ACHN (cell line): ENCODE results near the gene SELENOO.
"Not testable (repeated sequence)": the region's sequence is repeated elsewhere in the genome, so short reads cannot be mapped to it uniquely, and the experiment has no call there.

ENCODE experiments used
- DNase-seq: peaks from one replicate; pipeline ENCODE4 v3.0.0-alpha.2; 2015
- in situ Hi-C: cut with HindIII; loops from 2 replicates; pipeline ENCODE4 v1.10.0; 2017; ENCODE audit warnings: low sequenced_read_pairs, low pct_ligation_motif_present, low pct_unique_long_range_greater_than_20kb

Gene SELENOO

DNA sequence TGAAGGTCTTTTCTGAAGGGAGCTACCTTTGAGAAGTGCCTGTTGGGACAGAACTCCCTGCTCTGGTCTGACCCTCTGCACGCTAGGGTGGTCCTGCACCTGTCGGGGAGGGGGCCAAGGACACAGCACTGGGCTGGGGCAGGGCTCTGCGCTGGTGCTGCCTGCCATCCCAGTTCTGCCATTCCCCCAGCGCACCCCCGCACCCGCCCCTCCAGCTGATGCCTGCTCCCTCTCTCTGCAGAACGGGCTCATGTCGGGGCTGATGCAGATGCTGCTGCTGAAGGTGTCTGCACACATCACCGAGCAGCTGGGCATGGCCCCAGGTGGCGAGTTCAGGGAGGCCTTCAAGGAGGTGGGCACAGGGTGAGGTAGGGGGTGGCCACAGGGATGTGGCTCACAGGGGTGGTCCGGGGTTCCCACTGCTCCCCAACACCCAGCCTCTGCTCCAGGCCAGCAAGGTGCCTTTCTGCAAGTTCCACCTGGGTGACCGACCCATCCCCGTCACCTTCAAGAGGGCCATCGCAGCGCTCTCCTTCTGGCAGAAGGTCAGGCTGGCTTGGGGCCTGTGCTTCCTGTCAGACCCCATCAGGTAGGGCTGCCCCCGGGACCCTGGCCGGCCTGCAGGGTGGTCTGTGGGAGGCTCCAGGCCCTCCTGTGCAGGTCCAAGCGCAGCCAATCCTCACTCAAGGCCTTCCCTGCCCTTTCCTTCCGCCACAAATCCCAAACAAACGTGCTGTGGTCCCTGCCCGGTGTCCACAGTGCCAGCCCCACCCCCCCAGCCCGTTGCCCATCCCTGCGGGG lies 3.6 kb upstream of the SELENOO start:
- no peak for DNase-seq
- in situ Hi-C loops: no loop called here

DNA sequence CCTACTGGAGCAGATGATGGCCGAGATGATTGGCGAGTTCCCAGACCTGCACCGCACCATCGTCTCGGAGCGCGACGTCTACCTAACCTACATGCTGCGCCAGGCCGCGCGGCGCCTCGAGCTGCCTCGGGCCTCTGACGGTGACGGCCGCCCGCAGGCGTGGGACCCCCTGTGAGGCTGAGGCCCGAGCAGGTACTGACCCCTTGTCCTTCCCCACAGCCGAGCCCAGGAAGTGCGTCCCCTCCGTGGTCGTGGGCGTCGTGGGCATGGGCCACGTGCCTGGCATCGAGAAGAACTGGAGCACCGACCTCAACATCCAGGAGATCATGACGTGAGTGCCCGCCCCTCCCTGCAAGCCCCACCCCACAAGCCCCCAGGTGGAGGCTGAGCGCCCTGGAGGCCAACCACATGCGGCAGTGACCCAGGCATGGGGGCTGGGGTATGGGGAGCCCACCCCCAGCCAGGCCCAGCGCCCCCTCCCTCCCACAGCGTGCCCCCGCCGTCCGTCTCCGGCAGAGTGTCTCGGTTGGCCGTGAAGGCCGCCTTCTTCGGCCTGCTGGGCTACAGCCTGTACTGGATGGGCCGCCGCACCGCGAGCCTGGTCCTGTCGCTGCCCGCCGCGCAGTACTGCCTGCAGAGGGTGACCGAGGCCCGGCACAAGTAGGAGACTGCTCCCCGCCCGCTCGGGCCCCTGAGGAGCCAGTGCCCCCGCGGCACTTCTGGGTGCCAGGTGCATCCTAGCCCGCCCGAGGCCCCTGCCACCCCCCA lies 2.8 kb upstream of the SELENOO start:
- no peak for DNase-seq
- in situ Hi-C loops: no loop called here

DNA sequence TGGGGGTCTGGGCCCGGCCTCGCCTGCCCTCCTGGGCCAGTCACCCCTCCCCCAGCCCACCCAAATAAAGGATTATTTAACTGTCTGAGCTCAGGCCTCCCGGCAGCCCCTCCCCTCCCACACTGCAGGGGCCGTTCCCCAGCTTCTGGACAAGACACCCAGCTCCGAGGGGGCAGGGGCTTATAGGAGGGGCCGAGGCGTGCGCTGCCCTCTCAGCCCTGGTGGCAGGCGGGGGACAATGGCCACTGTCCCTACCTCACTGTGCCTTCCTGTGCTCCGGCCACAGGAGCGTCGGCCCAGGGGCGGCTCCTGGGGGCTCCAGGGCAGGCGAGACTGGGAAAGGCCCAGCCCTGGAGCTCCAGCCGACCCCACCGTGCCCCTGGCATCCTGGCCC lies 2.2 kb upstream of the SELENOO start:
- DNase-seq: no peak
- in situ Hi-C loops: no loop called here

DNA sequence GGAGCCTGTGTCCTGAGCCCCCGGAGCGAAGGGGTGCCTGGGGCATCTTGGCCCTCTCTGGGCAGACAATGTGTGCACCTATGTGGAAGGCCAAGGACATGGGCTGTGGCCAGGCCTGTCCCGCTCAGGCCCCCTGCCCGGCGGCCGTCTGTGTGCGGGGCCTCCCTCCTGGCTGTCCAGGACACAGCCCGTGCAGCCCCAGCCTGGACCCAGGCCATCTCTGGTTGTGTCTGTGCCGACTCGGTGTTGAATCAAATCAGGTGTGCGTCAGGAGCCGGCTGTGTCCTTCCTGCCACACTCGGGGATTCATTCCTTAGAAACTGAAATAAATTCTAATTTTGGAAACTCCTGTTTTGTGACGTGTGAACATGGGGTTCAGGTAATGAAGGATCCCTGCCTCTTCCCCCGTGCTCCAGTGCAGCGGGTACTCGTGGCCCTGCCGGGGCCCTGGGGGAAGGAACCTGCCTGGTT lies 1.5 kb upstream of the SELENOO start:
- no peak for DNase-seq
- in situ Hi-C loops: no loop called here

DNA sequence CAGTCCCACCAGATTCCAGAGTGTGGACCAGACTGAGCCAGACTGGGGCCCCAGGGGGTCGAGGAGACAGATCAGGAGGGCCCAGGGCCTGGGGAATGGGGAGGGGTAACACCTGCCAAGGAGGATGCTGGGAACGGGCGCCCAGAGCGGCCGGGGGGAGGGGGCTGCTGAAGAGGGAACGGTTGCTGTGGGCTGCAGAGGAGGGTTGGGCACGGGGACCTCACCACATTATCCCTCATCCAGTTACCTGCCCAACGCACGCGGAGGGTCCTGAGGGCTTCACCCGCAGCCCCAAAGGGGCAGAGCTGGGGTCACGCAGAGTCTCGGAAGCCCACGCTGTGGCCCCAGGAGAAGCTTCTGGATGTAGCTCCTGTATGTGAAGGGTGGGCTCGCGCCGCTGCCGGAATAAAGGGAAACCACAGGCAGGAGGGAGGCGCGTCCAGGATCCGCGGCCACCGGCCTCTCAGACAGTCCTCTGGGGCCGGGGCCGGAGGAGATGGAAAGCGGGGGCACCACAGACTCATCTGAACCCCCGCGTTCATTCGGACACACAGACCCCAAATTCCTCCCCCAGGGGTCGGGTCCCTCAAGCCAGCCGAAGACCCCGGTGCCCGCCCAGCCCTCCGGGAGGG lies 866 bp upstream of the SELENOO start:
- no peak for DNase-seq
- in situ Hi-C loops: no loop called here

DNA sequence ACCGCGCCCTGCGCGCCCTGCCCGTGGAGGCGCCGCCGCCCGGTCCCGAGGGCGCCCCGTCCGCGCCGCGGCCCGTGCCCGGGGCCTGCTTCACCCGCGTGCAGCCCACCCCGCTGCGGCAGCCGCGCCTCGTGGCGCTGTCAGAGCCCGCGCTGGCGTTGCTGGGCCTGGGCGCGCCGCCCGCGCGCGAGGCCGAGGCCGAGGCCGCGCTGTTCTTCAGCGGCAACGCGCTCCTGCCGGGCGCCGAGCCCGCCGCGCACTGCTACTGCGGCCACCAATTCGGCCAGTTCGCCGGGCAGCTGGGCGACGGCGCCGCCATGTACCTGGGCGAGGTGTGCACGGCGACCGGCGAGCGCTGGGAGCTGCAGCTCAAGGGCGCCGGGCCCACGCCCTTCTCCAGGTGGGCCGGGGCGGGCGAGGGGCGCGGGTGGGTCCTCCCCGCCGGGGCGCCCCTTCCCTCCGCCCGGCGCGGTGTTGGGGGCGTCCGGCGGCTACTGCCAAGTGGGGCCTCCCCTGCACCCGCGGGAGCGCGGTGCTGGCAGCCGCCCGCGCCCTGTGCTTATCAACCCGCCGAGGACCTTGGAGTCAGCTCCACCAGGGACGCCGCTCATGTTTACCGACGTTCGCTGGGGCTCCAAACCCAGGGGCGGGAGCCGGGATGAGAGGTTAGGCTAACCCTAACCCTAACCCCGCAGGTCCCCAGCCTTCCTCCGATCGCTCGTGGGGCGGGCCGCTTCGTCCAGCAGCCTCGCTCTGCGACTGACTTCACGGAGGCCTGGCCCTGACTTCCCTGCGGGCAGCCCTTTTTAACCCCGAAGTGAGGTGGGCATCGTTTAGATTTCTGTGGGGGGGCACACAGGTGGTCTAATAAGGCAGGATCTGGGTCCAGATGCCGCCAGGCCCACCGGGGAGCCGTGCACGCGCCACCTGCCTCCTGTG lies 649 bp downstream of the SELENOO start:
- in situ Hi-C loops: no loop called here
- DNase-seq: peak; percentile 15

DNA sequence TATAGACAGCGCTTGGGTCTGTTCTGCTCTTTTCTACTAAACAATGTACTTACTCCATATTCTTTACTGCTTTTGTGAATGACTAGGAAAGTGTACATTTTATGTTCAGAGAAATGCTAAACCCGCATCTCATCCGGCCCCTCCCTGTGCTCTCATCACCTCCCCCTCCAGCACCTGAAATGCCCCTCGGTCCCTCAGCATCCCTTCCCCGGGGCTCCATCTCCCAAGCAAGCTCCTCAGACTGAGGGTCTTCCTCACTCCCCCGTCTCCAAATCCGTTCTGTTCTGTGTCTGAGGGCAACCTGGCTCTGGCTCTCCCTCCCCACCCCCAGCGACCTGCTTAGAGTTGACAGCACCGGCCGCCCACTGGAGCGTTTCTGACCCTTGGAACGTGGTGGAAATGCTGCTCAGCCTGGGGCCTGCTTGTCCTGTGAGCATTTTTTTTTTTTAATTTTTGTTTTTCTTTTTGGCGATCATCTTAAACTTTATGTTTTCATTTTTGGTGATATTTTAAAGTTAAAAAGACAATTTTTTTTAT lies 1.4 kb downstream of the SELENOO start:
- DNase-seq: no peak
- in situ Hi-C loops: no loop called here

DNA sequence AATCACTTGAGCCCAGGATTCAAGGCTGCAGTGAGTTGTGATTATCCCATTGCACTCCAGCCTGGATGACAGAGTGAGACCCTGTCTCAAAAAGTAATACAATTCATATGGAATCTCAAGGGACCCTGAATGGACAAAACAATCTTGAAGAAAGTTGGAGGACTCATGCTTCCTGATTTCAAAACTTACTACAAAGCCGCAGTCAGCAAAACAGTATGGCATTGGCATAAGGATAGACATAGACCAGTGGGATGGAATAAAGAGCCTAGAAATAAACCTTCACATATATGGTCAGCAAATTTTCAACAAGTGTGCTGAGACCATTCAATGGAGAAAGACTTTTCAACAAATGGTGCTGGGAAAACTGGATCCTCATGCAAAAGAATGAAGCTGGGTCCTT lies 2.5 kb downstream of the SELENOO start:
- no peak for DNase-seq
- in situ Hi-C loops: no loop called here

DNA sequence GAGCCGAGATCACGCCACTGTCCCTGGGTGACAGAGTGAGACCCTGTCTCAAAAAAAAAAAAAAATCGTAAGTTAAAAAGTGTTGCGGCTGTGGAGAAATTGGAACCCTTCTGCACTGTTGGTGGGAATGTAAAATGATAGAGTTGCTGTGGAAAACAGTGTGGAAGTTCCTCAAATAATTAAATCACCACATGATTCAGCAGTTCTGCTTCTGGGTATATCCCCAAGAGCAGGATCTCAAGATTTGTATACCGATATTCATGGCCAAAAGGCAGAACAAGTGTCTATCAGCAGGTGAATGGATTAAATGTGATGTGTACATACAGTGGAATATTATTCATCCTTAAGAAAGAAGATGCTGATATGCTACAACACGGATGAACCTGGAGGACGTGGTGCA lies 3.8 kb downstream of the SELENOO start:
- in situ Hi-C loops: no loop called here
- DNase-seq: no peak

DNA sequence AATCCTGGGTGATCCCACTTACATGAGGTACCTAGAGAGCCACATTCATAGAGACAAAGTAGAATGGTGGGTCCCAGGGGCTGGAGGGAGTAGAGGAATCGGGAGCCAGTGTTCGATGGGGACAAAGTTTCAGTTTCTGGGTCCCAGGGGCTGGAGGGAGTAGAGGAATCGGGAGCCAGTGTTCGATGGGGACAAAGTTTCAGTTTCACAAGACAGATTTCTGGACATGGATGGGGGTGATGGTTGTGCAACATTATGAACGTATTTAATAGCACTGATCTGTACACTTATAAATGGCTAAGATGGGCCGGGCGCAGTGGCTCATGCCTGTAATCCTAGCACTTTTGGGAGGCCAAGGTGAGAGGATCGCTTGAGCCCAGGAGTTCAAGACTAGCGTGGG lies 4.2 kb downstream of the SELENOO start:
- in situ Hi-C loops: not testable (repeated sequence)

DNA sequence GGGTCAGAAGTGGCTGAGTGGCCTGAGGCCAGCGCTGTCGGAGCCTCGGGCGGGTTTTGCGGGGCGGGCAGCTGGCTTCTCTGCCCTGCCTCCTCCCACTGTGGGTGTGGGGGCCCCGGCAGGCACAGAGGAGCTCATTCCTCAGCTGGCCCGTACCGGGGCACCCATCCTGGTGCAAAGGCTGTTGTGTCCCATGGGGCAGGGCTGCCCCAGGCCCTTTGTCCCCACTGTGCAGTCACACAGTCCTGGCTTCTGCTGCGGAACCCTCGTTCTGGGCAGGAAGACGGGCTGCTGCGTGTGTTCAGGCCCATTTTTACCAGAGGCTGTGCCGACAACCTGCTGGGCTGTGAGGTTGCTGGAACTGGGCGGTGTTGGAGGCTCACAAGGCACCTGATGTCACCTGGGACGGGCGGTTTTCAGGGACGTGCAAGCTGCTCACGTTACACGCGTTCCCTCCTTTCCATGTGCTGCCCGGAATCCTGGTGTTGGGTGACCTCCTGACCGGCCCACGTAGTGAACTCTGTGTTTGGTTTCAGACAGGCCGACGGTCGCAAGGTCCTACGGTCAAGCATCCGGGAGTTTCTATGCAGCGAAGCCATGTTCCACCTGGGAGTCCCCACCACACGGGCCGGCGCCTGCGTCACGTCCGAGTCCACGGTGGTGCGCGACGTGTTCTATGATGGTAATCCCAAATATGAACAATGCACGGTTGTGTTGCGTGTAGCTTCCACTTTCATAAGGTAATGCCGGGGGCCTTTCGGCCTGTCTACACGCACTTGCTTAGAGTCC lies 5.2 kb downstream of the SELENOO start:
- DNase-seq: no peak
- in situ Hi-C loops: no loop called here

More for the DNA sequence above, 4.2 kb downstream of the SELENOO start:
- not testable (repeated sequence) for DNase-seq

DNA sequence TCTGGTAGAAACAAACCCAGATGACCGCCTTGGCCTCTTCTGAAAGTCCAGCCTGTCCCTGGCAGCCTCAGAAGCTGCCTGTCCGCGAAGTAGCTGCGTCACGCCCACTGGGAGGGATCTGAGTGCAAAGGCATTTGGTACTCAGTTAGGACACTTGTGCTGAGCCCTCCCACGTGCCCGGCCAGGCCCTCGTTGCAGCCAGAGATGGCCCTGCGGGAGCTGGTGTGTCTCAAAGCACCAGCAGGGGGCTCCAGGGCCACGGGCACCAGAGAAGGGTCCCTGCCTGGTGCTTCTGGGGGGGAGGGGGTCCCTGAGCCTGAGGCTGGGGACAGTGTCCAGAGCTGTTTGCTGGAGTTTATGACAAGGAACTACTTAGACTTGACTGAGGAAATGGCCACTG lies 5.8 kb downstream of the SELENOO start:
- peak; percentile 24 for DNase-seq
- in situ Hi-C loops: no loop called here

DNA sequence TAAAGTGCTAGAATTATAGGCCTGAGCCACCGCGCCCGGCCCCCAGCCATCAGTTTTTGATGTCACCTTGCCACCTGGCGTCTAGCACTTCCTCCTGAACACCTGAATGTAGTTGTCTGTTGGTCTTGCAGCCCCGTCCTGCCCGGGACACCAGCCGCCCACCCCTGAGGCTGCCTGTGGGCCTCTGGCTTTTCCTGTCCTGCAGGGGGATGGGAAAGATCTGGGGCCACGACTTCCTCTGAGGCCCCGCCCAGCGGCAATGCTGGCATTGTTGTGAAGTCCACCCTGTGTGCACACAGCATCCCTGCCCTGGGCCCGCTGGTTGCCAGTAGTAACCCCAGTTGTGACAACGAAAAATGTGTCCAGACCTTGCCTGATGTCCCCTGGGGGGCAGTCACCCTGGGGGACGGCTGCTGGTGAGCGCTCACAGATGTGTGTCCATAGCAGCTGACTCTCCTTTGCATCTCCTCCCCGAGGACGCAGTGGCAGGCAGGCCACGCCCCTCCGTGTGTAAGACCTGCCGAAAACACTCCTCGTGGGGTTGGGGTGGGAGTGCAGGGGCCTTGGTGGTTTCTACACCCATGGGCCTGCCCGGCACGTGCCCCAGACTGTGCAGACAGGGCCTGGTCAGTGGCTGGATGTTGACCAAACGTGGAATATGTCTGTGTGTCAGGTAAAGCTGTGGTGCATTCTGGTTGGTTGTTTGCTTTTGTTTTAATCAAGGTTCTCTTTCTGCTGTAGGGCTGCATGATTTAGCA lies 6.8 kb downstream of the SELENOO start:
- DNase-seq: no peak
- in situ Hi-C loops: no loop called here

DNA sequence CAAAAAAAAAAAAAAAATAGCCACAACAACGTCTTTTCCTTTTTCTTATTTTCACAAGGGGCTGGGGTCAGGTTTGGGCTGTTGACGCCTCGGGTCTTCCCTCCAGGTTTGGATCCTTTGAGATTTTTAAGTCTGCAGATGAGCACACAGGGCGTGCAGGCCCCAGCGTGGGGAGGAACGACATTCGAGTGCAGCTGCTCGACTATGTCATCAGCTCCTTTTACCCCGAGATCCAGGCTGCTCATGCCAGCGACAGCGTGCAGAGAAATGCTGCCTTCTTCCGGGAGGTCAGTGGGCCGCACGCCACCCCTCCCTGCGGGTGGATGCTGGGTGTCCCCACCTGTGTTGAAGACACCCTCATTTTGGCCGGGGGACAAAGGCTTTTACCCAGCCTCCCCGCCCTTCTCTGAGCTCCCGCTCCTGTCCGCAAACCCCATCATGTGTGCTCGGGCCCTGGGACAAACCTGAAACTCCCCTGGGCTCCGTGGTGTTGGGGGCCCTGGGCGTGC lies 7.7 kb downstream of the SELENOO start:
- DNase-seq: no peak
- in situ Hi-C loops: no loop called here

DNA sequence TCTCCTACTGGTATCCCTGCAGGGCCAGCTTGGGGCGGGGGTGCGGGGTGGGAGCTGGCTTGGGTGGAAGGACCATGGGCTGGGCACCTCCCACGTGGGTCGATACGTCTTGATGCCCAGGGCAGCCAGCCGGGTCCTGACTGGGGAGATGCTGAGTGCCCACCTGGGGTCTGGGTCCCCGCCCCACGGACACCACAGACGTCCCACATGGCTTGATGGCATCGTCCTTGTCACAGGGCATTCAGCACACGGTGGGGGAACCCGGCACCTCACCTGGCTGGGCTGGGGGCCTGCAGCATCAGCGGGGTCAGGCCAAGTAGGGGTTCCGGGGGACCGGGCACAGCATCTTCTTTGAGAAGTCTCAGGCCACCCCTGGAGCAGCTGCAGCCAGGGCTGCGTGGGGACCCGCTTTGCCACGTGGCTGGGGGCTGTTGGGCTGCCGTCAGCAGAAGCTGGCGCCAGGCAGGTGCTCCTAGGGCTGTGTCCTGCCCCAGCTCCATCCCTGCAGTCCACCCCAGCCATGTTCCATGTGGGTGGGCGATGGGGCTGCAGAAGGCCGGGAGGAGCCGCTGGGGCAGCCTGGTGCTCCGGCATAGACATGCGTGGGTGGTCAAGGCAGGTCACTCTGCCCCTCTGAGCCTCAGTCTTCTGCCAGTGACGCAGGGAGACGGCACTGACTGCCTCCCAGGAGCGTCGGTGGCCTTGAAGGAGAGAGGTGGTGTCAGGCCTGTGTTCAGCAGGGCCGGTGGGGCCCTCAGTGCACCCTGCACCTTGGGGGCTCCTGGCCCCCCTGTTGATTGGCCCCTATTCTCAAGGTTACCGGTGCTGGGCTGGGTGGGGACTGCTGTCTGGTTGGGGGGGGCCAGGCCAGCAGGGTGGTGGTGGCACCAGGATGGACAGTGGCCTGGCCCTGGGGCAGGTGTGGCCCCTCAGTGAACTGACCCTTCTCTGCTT lies 8.4 kb downstream of the SELENOO start:
- in situ Hi-C loops: no loop called here

DNA sequence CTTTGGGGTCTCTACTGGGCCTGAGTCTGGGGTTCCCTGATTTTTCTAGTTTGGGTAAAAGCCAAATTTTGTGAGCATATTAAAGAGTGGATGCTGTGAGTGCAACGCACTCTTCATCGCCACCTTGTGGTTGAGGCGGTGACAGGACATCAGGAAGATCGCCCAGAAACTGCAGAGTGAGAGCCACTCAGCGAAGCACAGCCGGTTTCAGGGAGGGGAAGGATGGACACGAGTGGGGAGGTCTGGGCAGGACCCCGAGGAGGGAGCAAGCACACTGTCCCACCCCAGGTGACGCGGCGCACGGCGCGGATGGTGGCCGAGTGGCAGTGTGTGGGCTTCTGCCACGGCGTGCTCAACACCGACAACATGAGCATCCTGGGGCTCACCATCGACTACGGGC lies 9.1 kb downstream of the SELENOO start:
- in situ Hi-C loops: no loop called here
- peak; percentile 60 for DNase-seq

More for the DNA sequence above, 8.4 kb downstream of the SELENOO start:
- DNase-seq: no peak
